ENCODE results near the gene SNX5. TPM values are rescaled to one million over a fixed set of nuclear protein-coding genes. Genes with fewer than 3 reads are reported as not detected.

SNX5 gene
- total RNA-seq, 5 donors from 2014 or later (not counting 1 experiment from before 2014, with no cell fraction given), result 53.6 to 68.9 (median 56.7) TPM

DNA sequence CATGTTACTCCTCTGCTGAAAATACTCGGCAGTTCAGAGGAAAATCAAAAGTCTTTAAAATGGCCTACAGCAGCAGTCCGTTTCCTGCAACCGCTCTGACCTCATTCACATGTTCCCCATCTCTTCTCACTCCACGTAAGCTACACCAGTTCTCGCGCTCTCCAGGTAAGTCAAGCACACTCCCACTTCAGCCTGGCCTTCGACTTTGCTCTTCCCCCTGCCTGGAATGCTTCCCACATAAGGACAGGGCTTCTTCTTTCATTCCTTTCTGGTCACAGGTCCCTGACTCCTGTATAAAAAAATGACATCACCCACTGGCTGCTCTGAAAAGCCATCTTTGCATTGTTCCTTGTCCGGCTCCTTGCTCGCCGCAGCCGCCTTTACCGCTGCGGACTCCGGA lies 42.9 kb upstream of the SNX5 start:
- DNase-seq (no peak), ATAC-seq (replicated peaks in 1 of 4) (no peak)
- H3K27ac Mint-ChIP-seq, result no peak overlapping the region
- ChIA-PET CTCF (no interaction called here), POLR2A (no interaction called here)
- no peaks in the 10 kb centered on the region for H3K36me3 Mint-ChIP-seq
- no peak overlapping the region for H3K4me3 Mint-ChIP-seq
- Histone ChIP-seq H3K27ac (ENCODE audit: low read length) (no peak overlapping the region), H3K4me1 (ENCODE audit: control insufficient read depth in 1 of 2, extremely low read depth in 1 of 2, insufficient read depth in 2 of 2, low read length in 2 of 2) (no peaks in the 10 kb centered on the region), H3K4me3 (ENCODE audit: control insufficient read depth in 1 of 2, extremely low read depth in 1 of 2, low read length in 1 of 2) (no peak overlapping the region), H3K27me3 (replicated peaks in 1 of 2; ENCODE audit: control insufficient read depth in 2 of 2, extremely low read depth in 1 of 2, insufficient read depth in 2 of 2, low read length in 1 of 2) (peaks cover 0 to 4% of the 10 kb centered on the region in 2 experiments), H3K9me3 (no peaks in the 10 kb centered on the region), H3K36me3 (ENCODE audit: control insufficient read depth in 2 of 2, extremely low read depth in 1 of 2, insufficient read depth in 1 of 2, low read length in 1 of 2) (no peaks in the 10 kb centered on the region)
- no peaks in the 10 kb centered on the region for H3K4me1 Mint-ChIP-seq
- no peaks in the 10 kb centered on the region for H3K9me3 Mint-ChIP-seq
- H3K27me3 Mint-ChIP-seq, result no peaks in the 10 kb centered on the region
- 94% methylated on average over 14 of the region's 14 CpGs for WGBS (ENCODE audit: insufficient coverage)

DNA sequence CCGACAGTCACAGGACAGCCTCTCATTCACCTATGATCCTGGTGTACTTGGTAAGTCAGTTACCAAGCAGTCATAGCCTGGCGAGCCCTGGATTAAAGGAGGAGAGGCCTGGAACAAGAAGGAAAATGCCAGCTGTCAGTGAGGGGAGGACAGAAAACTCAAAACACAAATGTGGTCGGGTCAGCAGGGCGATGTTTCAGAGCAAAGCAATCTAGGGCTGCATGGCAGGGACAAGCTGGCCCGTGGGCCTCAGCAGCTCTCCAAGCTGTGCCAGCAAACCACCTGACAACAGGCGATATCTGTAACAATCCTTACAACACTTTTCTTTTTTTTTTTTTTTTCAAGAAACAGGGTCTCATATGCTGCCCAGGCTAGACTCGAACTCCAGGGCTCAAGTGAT lies 40.5 kb upstream of the SNX5 start:
- DNase-seq, result no peak
- Mint-ChIP-seq H3K4me3 (no peak overlapping the region), H3K9me3 (no peaks in the 10 kb centered on the region), H3K4me1 (peaks cover 0 to 4% (median 0%) of the 10 kb centered on the region in 3 donors), H3K27ac (no peak overlapping the region), H3K27me3 (no peaks in the 10 kb centered on the region), H3K36me3 (no peaks in the 10 kb centered on the region)
- no peak overlapping the region for H3K4me3 ChIP-seq (ENCODE audit: control insufficient read depth in 1 of 2, extremely low read depth in 1 of 2, low read length in 1 of 2)
- ChIA-PET POLR2A (no interaction called here), CTCF (interaction anchor here (0.7 to 1.0 kb wide), 2 partner anchors 10 to 515 kb away, joined by 3 to 4 read pairs; no protein-coding TSS in a partner anchor)
- H3K4me1 ChIP-seq (ENCODE audit: control insufficient read depth in 1 of 2, extremely low read depth in 1 of 2, insufficient read depth in 2 of 2, low read length in 2 of 2), result no peaks in the 10 kb centered on the region
- ATAC-seq (replicated peaks in 1 of 4), result no peak
- H3K36me3 ChIP-seq (ENCODE audit: control insufficient read depth in 2 of 2, extremely low read depth in 1 of 2, insufficient read depth in 1 of 2, low read length in 1 of 2), result no peaks in the 10 kb centered on the region
- H3K27me3 ChIP-seq (replicated peaks in 1 of 2; ENCODE audit: control insufficient read depth in 2 of 2, extremely low read depth in 1 of 2, insufficient read depth in 2 of 2, low read length in 1 of 2), result peaks cover 0 to 4% of the 10 kb centered on the region in 2 experiments
- H3K9me3 ChIP-seq, result no peaks in the 10 kb centered on the region
- H3K27ac ChIP-seq (ENCODE audit: low read length), result no peak overlapping the region
- WGBS (ENCODE audit: insufficient coverage), result 94% methylated on average over 3 of the region's 7 CpGs

DNA sequence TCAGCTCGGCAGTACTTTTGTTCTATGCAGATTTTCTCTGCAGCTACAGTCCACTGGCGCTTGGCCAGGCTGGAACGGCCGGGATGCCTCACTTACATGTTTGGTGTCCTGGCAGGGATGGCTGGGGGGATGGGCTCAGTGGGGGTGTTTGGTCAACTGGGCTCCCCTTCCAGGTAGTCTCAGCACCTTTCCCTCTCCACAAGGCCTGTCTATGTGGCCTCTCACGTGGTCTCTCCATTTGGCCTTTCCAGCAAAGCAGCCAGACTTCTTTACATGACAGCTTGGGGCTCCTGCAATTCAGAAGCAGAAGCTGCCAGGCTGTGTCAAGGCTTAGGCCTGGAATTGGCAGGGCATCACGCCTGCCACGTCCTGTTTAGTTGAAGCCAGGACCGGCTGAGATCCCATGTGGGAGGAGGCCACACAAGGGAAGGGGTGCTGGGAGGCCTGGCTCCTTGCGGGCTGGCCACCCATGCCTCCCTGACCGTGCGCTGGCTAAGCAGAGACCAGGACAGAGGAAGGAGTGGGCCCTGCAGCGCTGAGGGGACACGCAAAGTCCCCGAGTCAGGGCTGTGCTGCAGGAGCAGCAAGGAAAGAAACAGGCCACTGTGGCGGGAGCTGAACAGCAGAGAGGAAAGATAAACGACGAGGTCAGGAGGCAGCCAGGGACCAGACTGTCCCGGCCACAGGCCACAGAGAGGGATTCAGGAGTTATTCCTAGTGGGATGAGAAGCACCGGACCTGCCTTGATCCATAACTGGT lies 39.1 kb upstream of the SNX5 start:
- Mint-ChIP-seq H3K36me3 (no peaks in the 10 kb centered on the region), H3K27me3 (no peaks in the 10 kb centered on the region), H3K27ac (no peak overlapping the region), H3K9me3 (no peaks in the 10 kb centered on the region), H3K4me1 (peaks cover 0 to 4% (median 0%) of the 10 kb centered on the region in 3 donors), H3K4me3 (no peak overlapping the region)
- no peaks in the 10 kb centered on the region for H3K4me1 ChIP-seq (ENCODE audit: control insufficient read depth in 1 of 2, extremely low read depth in 1 of 2, insufficient read depth in 2 of 2, low read length in 2 of 2)
- no peak overlapping the region for H3K4me3 ChIP-seq (ENCODE audit: control insufficient read depth in 1 of 2, extremely low read depth in 1 of 2, low read length in 1 of 2)
- H3K9me3 ChIP-seq, result no peaks in the 10 kb centered on the region
- ChIA-PET POLR2A (no interaction called here), CTCF (no interaction called here)
- H3K27me3 ChIP-seq (replicated peaks in 1 of 2; ENCODE audit: control insufficient read depth in 2 of 2, extremely low read depth in 1 of 2, insufficient read depth in 2 of 2, low read length in 1 of 2), result peaks cover 0 to 4% of the 10 kb centered on the region in 2 experiments
- WGBS (ENCODE audit: insufficient coverage), result 76% methylated on average over 14 of the region's 19 CpGs
- no peak for DNase-seq
- H3K36me3 ChIP-seq (ENCODE audit: control insufficient read depth in 2 of 2, extremely low read depth in 1 of 2, insufficient read depth in 1 of 2, low read length in 1 of 2), result no peaks in the 10 kb centered on the region
- no peak overlapping the region for H3K27ac ChIP-seq (ENCODE audit: low read length)
- ATAC-seq (replicated peaks in 1 of 4), result no peak

DNA sequence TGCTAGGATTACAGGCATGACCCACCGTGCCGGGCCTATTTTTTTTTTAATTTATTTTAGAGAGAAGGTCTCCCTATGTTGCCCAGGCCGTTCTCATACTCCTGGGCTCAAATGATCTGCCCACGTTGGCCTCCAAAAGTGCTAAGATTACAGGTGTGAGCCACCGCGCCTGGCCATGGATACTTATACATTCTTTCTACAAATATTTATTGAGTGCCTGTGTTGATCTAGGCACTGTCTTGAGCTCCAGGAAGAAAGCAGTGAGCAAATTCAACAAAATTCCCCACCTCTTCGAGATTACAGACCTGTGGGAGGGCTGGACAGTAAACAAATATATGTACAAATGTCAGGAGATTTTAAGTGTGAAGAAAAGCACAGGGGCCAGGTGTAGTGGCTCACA lies 38.1 kb upstream of the SNX5 start:
- peaks cover 0 to 4% (median 0%) of the 10 kb centered on the region in 3 donors for H3K4me1 Mint-ChIP-seq
- no peaks in the 10 kb centered on the region for H3K9me3 Mint-ChIP-seq
- Histone ChIP-seq H3K4me1 (ENCODE audit: control insufficient read depth in 1 of 2, extremely low read depth in 1 of 2, insufficient read depth in 2 of 2, low read length in 2 of 2) (no peaks in the 10 kb centered on the region), H3K27me3 (replicated peaks in 1 of 2; ENCODE audit: control insufficient read depth in 2 of 2, extremely low read depth in 1 of 2, insufficient read depth in 2 of 2, low read length in 1 of 2) (peaks cover 0 to 4% of the 10 kb centered on the region in 2 experiments), H3K36me3 (ENCODE audit: control insufficient read depth in 2 of 2, extremely low read depth in 1 of 2, insufficient read depth in 1 of 2, low read length in 1 of 2) (no peaks in the 10 kb centered on the region), H3K9me3 (no peaks in the 10 kb centered on the region), H3K27ac (ENCODE audit: low read length) (no peak overlapping the region), H3K4me3 (ENCODE audit: control insufficient read depth in 1 of 2, extremely low read depth in 1 of 2, low read length in 1 of 2) (no peak overlapping the region)
- ATAC-seq (replicated peaks in 1 of 4) (no peak), DNase-seq (no peak)
- no CpG with 5 or more reads among the region's 7 CpGs for WGBS (ENCODE audit: insufficient coverage)
- H3K27ac Mint-ChIP-seq, result no peak overlapping the region
- H3K27me3 Mint-ChIP-seq, result no peaks in the 10 kb centered on the region
- H3K36me3 Mint-ChIP-seq, result no peaks in the 10 kb centered on the region
- POLR2A ChIA-PET, result no interaction called here
- H3K4me3 Mint-ChIP-seq, result no peak overlapping the region
- CTCF ChIA-PET, result no interaction called here

DNA sequence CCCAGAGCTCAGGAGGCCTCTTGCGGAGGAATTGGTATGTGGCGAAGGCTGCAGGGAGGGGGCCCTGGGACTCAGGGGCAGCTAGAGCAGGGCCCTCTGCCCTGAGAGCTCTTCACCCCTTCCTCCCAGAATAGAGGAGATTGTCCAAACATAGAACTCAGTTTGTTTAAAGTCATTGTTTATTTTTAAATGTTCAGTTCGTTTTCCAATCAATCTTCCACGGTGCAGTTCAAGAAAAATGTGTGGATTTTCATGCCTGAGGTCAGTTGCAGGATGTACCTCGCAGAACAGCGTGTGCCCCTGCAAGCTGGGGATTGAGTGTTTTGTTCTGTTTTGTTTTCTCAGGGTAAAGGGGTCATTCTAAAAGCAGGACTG lies 37.4 kb upstream of the SNX5 start:
- peaks cover 0 to 4% of the 10 kb centered on the region in 2 experiments for H3K27me3 ChIP-seq (replicated peaks in 1 of 2; ENCODE audit: control insufficient read depth in 2 of 2, extremely low read depth in 1 of 2, insufficient read depth in 2 of 2, low read length in 1 of 2)
- no peaks in the 10 kb centered on the region for H3K9me3 Mint-ChIP-seq
- no peak overlapping the region for H3K27ac Mint-ChIP-seq
- ChIA-PET CTCF (no interaction called here), POLR2A (no interaction called here)
- H3K36me3 Mint-ChIP-seq, result no peaks in the 10 kb centered on the region
- no peaks in the 10 kb centered on the region for H3K4me1 ChIP-seq (ENCODE audit: control insufficient read depth in 1 of 2, extremely low read depth in 1 of 2, insufficient read depth in 2 of 2, low read length in 2 of 2)
- ATAC-seq (replicated peaks in 1 of 4) (no peak), DNase-seq (no peak)
- no peak overlapping the region for H3K4me3 ChIP-seq (ENCODE audit: control insufficient read depth in 1 of 2, extremely low read depth in 1 of 2, low read length in 1 of 2)
- H3K4me3 Mint-ChIP-seq, result no peak overlapping the region
- no peak overlapping the region for H3K27ac ChIP-seq (ENCODE audit: low read length)
- no peaks in the 10 kb centered on the region for H3K9me3 ChIP-seq
- peaks cover 0 to 4% (median 0%) of the 10 kb centered on the region in 3 donors for H3K4me1 Mint-ChIP-seq
- no peaks in the 10 kb centered on the region for H3K36me3 ChIP-seq (ENCODE audit: control insufficient read depth in 2 of 2, extremely low read depth in 1 of 2, insufficient read depth in 1 of 2, low read length in 1 of 2)
- no peaks in the 10 kb centered on the region for H3K27me3 Mint-ChIP-seq
- 61% methylated on average over 2 of the region's 6 CpGs for WGBS (ENCODE audit: insufficient coverage)

DNA sequence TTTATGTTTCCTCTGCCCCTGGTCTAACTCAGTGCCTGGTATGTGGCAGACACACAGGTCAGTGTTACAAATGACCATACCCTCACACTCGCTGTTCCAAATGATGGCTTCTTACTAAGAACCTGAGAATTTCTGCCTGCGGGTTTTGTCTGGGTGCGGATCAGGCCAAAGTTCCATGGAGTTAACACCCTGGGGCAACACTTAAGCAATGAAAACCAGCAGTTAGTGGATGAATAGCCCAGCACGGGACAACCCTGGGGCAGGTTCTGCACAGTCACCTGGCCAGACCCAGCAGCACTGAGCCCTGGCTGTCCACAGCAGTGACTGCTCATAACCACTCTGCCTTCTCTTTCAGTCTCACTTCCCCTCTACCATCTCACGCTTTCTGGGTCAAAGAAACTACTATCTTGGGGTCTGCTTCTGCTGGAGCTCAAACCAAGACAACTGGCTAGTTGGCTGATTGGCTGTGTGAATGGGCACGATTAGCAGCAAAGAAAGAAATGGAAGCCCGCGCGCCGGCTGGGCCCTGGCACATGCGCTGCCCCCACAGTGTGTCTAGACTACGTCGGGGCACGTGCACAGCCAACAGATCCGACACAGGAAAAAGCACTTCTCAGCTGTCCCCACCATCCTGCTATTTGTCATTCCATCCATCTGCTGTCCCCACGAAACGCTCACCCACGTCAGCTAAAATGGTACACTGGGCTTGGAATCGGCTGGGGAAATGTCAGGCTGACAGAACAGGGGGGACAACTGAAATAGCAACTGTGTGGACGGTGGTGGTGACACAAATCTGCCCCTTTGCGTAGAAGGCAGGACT lies 36.8 kb upstream of the SNX5 start:
- no peaks in the 10 kb centered on the region for H3K27me3 Mint-ChIP-seq
- peaks cover 0 to 4% (median 0%) of the 10 kb centered on the region in 3 donors for H3K4me1 Mint-ChIP-seq
- H3K4me3 ChIP-seq (ENCODE audit: control insufficient read depth in 1 of 2, extremely low read depth in 1 of 2, low read length in 1 of 2), result no peak overlapping the region
- ChIA-PET POLR2A (no interaction called here), CTCF (no interaction called here)
- H3K9me3 ChIP-seq, result no peaks in the 10 kb centered on the region
- ATAC-seq (replicated peaks in 1 of 4) (no peak), DNase-seq (no peak)
- no peaks in the 10 kb centered on the region for H3K4me1 ChIP-seq (ENCODE audit: control insufficient read depth in 1 of 2, extremely low read depth in 1 of 2, insufficient read depth in 2 of 2, low read length in 2 of 2)
- H3K27me3 ChIP-seq (replicated peaks in 1 of 2; ENCODE audit: control insufficient read depth in 2 of 2, extremely low read depth in 1 of 2, insufficient read depth in 2 of 2, low read length in 1 of 2), result peaks cover 0 to 4% of the 10 kb centered on the region in 2 experiments
- H3K27ac ChIP-seq (ENCODE audit: low read length), result no peak overlapping the region
- no peaks in the 10 kb centered on the region for H3K36me3 ChIP-seq (ENCODE audit: control insufficient read depth in 2 of 2, extremely low read depth in 1 of 2, insufficient read depth in 1 of 2, low read length in 1 of 2)
- WGBS (ENCODE audit: insufficient coverage), result 95% methylated on average over 17 of the region's 21 CpGs
- H3K4me3 Mint-ChIP-seq, result no peak overlapping the region
- H3K27ac Mint-ChIP-seq, result no peak overlapping the region
- H3K36me3 Mint-ChIP-seq, result no peaks in the 10 kb centered on the region
- H3K9me3 Mint-ChIP-seq, result no peaks in the 10 kb centered on the region
